GM21360 (cell line): ENCODE data around the gene ARHGAP4.

Experiments
- ATAC-seq: cut with Tn5 transposase; IDR thresholded peaks from one replicate; pipeline ENCODE4 v1.9.1; 2021; ENCODE audit warnings: mild to moderate bottlenecking, moderate library complexity; ENCODE audit not compliant: unreplicated experiment

Gene ARHGAP4

DNA sequence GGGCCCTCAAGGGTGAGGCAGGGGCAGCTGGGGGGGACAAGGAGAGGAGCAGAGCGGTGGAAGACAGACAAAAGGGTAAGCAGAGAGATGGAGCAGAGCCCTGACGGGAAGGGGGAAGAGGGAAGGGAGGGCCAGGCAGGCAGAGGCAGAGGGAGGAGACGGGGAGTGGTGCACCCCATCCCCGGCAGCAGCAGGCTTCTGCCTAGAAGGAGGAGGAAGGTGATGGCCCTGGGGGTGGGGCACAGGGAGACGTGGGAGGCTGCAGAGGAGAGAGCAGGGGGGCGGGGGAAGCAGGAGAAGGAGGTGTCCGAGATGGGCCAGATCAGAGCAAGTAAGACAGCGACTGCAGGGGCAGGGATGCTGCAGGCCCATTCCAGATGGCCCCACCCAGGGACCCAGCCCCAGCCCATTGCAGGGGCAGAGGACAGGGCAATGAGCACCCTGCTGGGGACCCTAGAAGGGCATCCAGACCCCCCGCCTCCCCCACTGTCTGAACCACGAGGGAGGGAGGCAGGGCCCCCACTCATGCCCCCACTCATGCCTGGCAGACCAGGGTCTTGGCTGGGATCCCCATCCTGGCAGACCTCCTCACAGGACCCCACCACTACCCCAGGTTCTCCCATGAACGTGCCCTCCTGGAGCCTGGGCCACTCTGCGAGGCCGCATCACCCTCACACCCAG lies 42.8 kb downstream of the ARHGAP4 start:
- no peak for ATAC-seq

DNA sequence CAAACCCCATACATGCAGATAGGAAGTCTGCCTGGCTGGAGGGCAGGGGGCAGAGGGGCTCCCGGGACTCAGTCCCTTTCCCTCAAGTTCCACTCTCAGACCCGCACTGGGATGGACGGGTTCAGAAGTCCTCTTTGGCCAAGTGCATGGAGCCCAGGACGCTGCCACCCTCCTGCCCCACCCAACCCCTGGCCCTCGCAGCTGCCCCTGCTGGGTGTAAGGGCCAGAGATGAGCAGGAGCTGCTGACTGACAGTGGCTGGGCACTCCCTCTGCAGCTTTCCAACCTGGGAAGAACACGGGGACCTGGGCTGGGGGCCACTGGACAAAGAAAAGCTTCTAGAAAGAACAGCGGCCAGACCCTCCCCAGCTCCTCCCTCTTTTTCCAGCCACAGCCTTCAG lies 43.5 kb downstream of the ARHGAP4 start:
- ATAC-seq: no peak

DNA sequence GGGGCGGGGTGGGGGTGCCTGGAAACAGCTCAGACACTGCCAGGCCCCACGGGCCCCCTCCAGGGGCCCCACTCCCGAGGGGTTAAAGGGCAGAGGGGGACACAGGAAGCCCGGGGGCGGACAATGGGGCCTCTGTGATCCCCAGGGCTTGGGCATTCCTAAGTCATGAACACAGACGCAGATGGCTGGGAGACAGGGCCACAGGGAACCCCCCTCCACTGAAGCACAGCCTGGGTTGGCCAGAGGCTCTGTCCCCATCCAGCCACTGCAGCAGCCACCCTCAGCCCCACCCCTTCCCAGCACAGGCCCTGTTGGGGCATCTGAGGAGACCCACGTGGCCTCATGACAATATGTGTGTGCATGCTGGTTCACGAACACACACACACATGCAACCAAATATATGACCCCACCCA lies 44.0 kb downstream of the ARHGAP4 start:
- no peak for ATAC-seq

DNA sequence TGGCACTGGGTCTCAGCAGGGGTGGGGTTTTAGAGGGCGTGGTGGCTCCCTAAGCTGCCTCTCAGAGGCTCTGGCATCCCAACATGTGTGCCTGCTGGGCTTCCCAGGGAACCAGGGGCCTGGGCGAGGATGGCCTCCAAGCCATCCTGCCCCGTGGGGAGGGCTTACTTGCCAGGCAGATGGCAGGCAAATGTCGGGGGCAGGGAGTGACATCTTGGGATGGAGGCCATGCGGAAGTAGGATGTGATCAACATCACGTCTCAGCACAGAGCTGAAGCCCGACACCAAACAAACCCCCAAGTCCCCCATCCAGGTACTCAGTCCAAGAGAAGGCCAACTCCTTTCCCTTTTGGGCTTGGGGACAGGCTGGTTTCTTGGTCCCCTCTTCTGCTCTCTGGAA lies 44.8 kb downstream of the ARHGAP4 start:
- no peak for ATAC-seq

DNA sequence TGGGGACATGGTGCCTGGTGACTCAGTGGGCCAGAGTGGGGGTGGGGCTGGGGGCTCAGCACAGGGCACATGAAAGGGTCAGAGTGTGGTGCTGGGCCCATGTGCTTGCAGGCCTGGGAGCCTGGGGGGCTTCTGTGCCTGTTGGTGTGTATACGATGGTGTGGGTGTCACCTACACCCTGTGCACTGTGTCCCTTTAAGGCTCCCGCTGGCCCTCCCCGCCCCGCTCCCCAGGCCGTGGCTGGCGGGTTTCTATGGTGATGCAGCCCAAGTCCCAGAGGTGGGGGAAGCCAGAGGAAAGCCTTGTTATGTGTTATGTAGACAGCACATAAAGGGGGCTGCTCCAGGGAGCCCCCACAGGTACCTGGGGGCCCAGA lies 45.6 kb downstream of the ARHGAP4 start:
- ATAC-seq: no peak

DNA sequence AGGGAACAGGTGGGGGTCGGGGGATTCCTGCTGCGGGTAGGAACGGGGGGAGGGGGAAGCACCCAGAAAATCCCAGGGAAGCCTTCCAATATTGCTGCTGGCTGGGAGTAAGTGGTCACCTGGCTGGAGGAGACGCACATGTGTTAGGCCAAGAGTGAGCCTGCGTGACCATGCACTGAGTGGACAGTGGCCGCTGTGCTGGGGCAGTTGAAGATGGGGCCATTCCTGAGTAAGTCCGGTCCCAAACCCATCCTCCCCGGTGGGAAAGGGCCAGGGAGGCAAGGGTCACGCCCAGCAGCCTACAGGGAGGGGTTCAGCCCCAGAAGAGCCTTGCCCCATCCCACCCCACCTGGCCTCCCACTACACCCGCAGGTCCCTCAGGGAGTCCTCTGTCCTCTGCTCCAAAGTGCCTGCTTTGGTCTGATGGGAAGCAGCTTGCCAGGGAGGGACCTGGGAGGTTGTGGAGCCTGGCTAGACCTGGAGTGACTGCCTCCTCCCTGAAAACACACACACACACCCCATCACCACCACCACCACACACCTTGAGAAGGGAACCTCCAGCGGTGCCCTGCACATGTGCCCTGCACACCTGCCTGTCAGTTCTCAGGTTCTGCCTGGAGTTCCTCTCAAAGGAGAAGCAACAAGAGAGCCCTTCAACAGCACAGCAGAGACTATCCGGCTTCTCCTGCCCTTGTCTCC lies 46.2 kb downstream of the ARHGAP4 start:
- ATAC-seq: no peak

DNA sequence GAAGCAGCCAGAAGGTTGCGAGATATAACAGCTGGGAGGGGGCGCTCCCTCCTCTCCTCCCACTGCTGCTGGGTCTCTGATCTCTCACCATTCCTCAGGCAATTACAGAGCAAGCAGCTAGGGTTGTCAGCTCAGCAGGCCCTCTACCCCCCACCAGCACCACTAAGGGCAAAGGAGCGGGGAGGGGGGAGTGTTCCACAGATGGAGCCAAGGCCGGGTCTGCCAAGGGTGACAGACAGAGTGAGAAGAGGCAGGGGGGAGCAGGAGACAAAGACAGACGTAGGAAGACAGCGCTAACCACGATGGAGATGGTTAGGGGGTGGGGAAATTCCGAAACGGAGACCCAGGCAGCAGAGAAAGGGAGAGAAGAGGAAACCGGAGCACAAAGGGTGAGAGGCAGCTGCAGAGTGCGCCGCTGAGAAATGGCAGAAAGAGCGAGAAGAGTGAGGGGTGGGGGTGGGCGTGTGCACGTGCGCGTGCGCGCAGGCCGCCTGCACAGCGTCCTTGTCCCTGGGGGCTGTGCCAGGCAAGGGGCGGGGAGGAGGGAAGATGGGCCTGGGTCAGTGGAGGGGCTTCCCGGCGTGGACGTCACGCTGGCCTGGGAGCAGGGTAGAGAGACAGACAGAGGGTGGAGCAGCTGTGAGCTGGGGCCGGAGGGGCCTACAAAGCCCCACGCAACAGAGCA lies 47.0 kb downstream of the ARHGAP4 start:
- ATAC-seq: no peak

DNA sequence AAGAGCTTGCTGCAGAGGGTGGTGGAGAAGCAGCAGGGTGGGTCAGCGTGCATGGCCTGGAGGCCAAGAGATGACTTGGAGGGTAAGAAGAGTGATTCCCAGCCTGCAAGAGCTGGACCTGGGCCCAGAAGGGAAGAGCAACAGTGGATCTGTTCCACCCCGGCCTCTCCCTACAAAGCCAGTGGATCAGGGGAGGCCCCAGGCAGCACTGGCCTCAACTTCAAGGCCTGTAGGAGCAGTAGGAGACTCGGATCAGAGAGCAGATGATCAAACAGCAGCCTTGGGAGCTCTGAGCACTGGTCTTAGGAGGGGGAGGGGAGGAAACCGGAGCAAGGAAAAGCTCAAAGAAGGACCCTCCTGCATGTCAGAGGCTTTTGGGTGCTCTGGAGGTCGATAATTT lies 47.7 kb downstream of the ARHGAP4 start:
- ATAC-seq: no peak

DNA sequence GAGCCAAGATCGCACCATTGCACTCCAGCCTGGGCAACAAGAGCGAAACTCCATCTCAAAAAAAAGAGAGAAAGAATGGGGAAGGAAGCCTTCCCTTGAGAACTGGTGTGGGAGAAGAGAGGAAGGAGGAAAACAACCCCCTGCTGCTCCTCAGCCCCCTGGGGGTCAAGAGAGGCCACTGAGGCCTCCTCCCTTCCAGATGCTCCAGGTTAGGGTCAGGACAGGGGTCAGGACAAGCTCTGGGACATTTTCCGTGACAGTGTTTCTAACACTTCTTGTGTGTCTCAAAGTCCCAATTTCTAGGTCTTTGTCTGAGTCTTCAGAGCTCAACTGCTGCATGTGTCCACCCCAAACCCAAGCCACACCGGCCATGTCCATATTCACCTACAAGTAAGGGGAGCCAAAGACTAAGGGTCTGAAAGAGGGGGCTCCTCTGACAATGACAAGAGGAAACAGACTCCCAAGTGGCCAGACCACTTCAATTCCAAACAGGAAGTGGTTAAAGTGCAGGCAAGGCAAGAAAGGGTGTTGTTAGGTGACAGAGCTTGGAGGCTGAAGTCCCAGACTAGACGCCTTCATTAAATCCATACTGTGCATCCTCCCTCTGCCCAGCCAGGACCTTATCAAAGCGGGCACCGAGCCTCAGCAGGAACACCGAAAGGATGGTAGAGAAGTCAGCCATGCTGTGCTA lies 48.3 kb downstream of the ARHGAP4 start:
- no peak for ATAC-seq

DNA sequence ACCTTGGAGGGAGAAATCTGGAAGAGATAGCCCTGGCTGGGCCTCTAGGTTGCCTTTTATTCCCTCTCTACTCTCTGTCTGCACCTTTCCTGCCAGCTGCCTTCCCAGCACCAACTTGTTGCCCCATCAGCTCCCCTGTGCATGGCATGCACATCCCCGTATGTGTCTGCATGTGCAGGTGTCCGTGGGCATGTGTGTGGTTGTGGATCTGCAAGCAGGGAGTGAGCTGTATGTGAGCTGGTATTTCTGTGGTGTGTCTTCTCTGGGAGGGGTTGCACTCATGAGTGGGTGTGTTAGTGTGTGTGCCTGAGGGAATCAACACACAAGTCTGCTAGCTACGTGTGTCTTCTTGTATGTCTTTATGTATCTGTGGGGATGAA lies 50.0 kb downstream of the ARHGAP4 start:
- ATAC-seq: no peak

DNA sequence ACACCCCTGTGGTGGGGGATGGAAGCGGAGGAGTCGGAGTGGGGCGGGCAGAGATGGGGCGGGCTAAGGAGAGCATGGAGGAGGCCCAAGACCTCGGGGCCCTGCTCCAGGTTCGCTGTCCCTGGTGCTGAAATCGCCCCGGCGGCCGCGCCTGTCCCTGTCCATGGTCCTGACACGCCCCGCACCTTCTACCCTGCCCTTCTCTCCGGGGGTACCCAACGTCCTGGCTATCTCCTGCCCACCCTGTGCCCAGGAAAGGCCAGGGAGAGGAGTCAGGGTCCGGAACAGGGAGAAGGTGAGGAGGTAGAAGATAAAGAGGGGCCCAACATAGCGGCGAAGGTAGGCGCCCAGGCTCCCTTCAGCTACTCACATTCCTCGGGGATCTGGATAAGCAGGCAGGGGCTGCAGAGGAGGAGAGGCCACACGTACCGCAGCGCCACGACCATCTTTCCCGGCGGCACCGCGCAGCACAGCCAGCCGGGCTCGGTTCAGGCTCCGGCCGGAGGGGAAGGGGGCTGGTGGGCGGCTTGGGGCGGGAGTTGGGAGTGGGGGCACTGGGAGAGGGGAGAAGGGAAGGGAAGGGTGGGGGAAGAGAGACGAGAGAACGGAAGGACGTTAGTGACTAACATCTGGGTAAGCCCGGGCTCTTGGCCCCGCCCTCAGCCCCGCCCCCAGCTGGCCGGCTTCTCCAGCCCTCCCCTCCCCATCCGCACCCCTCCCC lies 50.5 kb downstream of the ARHGAP4 start:
- ATAC-seq: no peak

DNA sequence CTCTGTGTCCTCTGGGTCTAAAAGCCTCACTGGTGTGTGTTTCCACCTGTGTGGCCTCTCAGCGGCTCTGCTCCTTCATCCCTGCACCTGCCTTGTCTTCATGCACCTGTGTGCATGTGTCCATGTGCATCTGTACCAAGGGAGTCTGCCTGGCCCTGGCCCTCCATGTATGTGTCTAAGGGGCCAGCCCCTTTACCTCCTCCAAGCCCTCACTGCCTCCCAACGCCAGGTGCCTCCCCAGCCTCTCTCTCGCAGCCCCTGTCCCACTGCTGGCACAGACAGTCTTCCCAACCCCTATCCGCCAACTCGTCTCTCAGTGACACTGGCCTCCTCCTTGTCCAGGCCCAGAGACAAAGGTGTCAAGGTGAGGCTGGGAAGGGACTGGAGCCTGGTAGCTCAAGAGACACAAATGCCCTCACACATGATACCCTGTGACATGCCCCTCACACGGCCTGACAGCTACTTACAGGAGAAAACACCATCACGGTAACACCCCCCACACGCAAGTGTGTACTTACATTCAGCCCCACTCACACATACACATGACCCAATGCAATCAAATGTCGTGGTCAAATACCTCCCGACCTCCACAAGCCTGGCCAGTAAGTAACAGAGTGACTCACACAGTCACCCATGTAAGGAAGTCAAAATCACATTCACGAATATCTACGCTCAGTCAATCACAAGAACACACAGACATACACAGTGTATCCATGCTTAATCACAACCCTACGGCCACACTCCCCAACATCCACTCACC lies 51.5 kb downstream of the ARHGAP4 start:
- ATAC-seq: no peak

DNA sequence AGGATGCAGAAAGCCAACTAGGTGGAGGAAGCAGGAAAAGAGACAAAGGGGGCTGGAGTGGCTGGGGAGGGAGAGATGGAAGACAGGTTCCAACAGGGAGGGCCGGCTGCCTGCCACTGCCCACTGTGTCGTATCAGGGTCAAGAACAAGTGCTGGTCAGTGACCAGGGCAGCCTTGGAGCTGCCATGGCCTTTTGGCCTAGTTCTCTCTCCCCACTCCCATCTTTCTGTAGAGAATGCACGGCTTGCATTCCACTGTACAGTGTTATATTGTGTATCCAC lies 52.0 kb downstream of the ARHGAP4 start:
- ATAC-seq: no peak

DNA sequence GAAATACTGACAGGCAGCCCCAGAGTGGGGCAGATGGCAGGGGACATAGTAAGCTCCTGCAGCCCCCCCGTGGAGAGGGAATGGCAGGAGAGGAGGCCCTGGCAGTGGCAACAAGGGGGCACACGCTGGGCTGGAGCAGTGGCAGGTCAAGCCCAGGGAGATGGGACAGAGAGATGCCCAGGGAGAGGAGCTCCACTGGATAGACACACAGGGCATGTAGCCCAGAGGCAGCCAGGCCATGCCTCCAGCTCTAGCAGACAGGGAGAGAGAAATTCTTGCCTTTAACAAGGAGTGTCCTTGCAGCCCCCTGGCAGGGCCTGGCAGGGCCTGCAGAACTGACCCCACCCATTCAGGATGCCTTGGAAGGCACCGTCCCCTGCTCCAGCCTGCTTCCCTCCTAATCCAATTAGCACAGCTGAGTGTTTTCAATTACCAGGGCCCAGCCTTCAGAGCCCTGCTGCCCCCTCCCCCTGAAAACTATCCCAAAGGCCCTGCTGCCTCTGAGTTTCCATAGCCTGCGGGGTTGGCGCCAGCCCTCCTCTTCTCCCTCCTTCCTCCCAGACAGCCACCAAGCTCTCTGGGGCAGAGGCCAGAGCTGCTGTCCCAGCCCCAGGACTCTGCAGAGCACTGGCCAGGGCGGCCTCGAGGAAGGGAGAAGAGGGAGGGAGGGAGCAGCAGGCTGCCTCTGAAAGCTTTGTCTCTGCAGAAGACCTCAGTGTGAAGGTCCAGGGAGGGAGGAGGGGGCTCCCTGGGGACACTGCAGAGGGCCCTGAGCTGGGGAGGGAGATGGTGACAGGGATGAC lies 52.6 kb downstream of the ARHGAP4 start:
- ATAC-seq: no peak

DNA sequence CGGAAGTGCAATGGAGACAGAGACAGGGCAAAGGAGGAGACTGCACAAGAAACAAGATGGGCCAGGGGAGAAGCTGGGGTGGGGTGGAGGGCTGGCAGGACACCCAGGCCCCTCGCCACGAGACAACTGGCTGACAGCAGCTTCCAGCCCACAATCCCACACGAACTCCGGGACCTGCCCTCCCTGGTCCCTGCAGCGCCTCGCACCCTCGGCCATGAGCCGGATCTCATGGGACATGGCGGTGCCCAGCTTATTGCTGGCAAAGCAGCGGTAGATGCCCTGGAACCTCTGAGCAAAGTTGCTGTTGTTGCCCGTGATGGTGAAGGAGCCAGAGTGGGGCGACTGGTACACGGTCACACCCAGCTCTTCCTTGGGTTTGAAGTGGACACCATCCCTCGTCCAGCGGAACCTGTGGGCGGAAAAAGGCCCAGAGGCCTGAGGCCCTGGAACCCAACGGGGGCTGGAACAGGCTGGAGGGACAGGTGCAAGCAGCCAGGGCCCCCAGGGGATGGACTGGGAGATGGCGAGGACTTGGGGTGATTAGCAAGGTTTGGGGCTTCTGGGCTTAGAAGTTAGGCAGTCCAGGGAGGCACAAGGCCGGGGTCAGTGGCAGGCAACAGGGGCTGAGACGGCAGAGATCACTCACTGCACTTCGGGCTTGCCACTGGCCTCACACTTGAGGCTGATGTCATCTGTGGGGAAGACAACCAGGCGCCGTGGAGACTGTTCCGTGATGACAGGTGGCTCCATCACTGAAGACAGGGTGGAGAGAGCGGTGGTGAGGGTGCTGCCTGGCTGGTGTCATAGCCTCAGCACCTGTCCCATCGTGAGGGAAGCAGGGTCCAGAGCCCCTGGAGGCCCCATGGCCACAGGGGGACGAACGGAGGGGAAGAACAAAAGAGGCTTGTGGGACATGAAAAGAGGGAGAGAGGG lies 53.9 kb downstream of the ARHGAP4 start:
- no peak for ATAC-seq

DNA sequence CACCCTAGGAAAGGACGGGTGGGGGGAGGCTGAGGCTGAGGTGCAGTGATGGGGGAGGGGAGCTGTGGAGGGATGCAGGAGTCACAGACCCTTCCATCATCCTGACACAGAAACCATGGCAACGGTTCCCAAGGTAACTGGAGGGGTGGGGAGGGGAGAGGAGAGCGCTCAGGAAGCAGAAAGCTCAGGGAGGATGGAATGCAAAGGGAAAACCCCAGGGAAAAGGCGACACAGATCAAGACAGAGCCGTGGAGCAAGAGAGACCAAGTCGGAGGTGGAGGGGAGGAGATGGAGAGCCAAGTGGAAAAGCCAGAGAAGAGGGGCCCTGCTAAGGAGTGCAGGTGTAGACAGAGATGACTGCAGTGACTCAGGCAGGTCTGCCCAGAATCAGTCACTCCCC lies 54.6 kb downstream of the ARHGAP4 start:
- ATAC-seq: no peak

DNA sequence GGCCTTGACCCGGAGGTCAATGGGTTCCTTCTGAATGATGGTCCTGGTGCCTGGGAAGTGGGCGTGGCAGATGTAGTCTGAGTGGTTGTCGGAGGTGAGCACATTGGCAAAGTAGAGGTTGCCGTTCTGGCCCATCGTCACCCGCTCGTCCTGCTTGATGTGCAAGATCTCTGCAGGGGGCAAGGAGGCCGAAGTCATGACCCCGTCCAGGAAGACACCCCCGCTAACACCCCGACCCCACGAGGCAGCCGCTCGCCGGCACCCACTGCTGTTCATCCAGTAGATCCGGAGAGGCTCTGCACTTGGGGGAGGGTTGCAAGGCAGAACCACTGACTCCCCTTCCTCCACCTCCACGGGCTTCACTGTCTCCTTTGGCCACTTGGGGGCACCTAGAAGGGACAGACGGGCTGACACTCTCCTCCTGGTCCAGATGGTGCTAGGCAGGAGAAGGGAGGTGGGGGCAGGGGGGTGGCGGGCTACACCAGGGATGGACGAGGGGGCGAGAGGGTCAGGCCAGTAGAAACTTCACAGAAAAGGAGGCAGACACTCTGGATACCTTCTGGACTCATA lies 55.2 kb downstream of the ARHGAP4 start:
- ATAC-seq: no peak

DNA sequence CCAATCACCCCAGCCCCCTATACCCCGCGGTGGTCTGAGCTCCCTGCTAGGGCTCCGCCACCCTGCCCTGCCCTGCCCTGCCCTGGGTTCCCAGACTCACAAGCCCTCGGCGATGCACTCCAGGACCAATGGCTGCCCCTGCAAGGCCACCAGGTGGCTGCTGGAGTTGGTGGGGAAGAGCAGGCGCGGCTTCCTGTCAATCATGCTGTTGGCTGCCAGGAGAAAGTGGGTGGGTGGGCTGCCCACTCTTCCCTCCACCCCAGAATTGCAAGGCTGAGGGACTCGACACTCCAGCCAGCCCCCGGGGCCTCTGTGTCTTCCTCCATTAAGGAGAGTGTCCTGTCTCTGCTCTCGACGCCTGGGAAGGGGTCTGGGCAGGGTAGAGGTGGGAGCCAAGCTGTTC lies 55.8 kb downstream of the ARHGAP4 start:
- ATAC-seq: no peak
